ENCODE results near the gene ZBTB5. TPM values are rescaled to one million over a fixed set of nuclear protein-coding genes. Genes with fewer than 3 reads are reported as not detected.
A peak's percentile ranks its signal among the peaks of the same experiment; 100 is the strongest.
"Not testable (repeated sequence)": the region's sequence is repeated elsewhere in the genome, so short reads cannot be mapped to it uniquely, and the experiment has no call there.

Gene ZBTB5
- total RNA-seq, 1 donor from 2014 or later, result 15.1 TPM

GRCh38 chr9:37429441-37430285 lies 35.6 kb downstream of the ZBTB5 start:
- no peaks in the 10 kb centered on the region for H3K9me3 ChIP-seq (ENCODE audit: control insufficient read depth in 3 of 3, low read length in 3 of 3)
- no peak overlapping the region for H3K9ac ChIP-seq (ENCODE audit: low read depth in 1 of 3, low read length in 3 of 3)
- H3K36me3 ChIP-seq (ENCODE audit: control insufficient read depth in 3 of 3, insufficient read depth in 3 of 3, low read length in 3 of 3), result peaks cover 70 to 83% (median 77%) of the 10 kb centered on the region in 3 donors
- no peak overlapping the region for H3K27ac ChIP-seq (ENCODE audit: low read depth, low read length)
- no peak overlapping the region for H3K4me3 ChIP-seq (ENCODE audit: low read length in 3 of 3)
- no peaks in the 10 kb centered on the region for H3K27me3 ChIP-seq (ENCODE audit: control insufficient read depth in 3 of 3, insufficient read depth in 3 of 3, low read length in 3 of 3)
- H3K4me1 ChIP-seq (ENCODE audit: control insufficient read depth in 3 of 3, insufficient read depth in 3 of 3, low read length in 3 of 3), result peaks cover 19 to 22% (median 20%) of the 10 kb centered on the region in 3 donors

GRCh38 chr9:37428345-37428744 lies 36.9 kb downstream of the ZBTB5 start:
- no peak overlapping the region for H3K4me3 ChIP-seq (ENCODE audit: low read length in 3 of 3)
- H3K9me3 ChIP-seq (ENCODE audit: control insufficient read depth in 3 of 3, low read length in 3 of 3), result no peaks in the 10 kb centered on the region
- H3K9ac ChIP-seq (ENCODE audit: low read depth in 1 of 3, low read length in 3 of 3), result no peak overlapping the region
- peaks cover 59 to 76% (median 67%) of the 10 kb centered on the region in 3 donors for H3K36me3 ChIP-seq (ENCODE audit: control insufficient read depth in 3 of 3, insufficient read depth in 3 of 3, low read length in 3 of 3)
- peaks cover 25 to 28% (median 26%) of the 10 kb centered on the region in 3 donors for H3K4me1 ChIP-seq (ENCODE audit: control insufficient read depth in 3 of 3, insufficient read depth in 3 of 3, low read length in 3 of 3)
- H3K27ac ChIP-seq (ENCODE audit: low read depth, low read length), result no peak overlapping the region
- no peaks in the 10 kb centered on the region for H3K27me3 ChIP-seq (ENCODE audit: control insufficient read depth in 3 of 3, insufficient read depth in 3 of 3, low read length in 3 of 3)

GRCh38 chr9:37426846-37427245 lies 38.4 kb downstream of the ZBTB5 start:
- peaks cover 55 to 66% (median 59%) of the 10 kb centered on the region in 3 donors for H3K36me3 ChIP-seq (ENCODE audit: control insufficient read depth in 3 of 3, insufficient read depth in 3 of 3, low read length in 3 of 3)
- no peaks in the 10 kb centered on the region for H3K9me3 ChIP-seq (ENCODE audit: control insufficient read depth in 3 of 3, low read length in 3 of 3)
- H3K9ac ChIP-seq (ENCODE audit: low read depth in 1 of 3, low read length in 3 of 3), result no peak overlapping the region
- H3K27ac ChIP-seq (ENCODE audit: low read depth, low read length), result no peak overlapping the region
- H3K4me3 ChIP-seq (ENCODE audit: low read length in 3 of 3), result no peak overlapping the region
- H3K4me1 ChIP-seq (ENCODE audit: control insufficient read depth in 3 of 3, insufficient read depth in 3 of 3, low read length in 3 of 3), result peaks cover 27 to 29% (median 28%) of the 10 kb centered on the region in 3 donors
- H3K27me3 ChIP-seq (ENCODE audit: control insufficient read depth in 3 of 3, insufficient read depth in 3 of 3, low read length in 3 of 3), result no peaks in the 10 kb centered on the region

- not testable (repeated sequence) for H3K9ac ChIP-seq (ENCODE audit: low read depth in 1 of 3, low read length in 3 of 3); H3K27me3 ChIP-seq (ENCODE audit: control insufficient read depth in 3 of 3, insufficient read depth in 3 of 3, low read length in 3 of 3); H3K27ac ChIP-seq (ENCODE audit: low read depth, low read length); H3K9me3 ChIP-seq (ENCODE audit: control insufficient read depth in 3 of 3, low read length in 3 of 3); H3K4me3 ChIP-seq (ENCODE audit: low read length in 3 of 3)
- Histone ChIP-seq H3K4me1 (ENCODE audit: control insufficient read depth in 3 of 3, insufficient read depth in 3 of 3, low read length in 3 of 3) (peaks cover 28 to 31% (median 29%) of the 10 kb centered on the region in 3 donors), H3K36me3 (ENCODE audit: control insufficient read depth in 3 of 3, insufficient read depth in 3 of 3, low read length in 3 of 3) (peaks cover 52 to 64% (median 56%) of the 10 kb centered on the region in 3 donors)
Observed at GRCh38 chr9:37426431-37426830, 38.8 kb downstream of the ZBTB5 start.

GRCh38 chr9:37425298-37425752 lies 39.9 kb downstream of the ZBTB5 start:
- no peak overlapping the region for H3K27ac ChIP-seq (ENCODE audit: low read depth, low read length)
- no peaks in the 10 kb centered on the region for H3K9me3 ChIP-seq (ENCODE audit: control insufficient read depth in 3 of 3, low read length in 3 of 3)
- H3K9ac ChIP-seq (ENCODE audit: low read depth in 1 of 3, low read length in 3 of 3), result peak overlapping the region in 2 of 3 donors; percentile 23 to 25
- peaks cover 28 to 31% (median 29%) of the 10 kb centered on the region in 3 donors for H3K4me1 ChIP-seq (ENCODE audit: control insufficient read depth in 3 of 3, insufficient read depth in 3 of 3, low read length in 3 of 3)
- no peaks in the 10 kb centered on the region for H3K27me3 ChIP-seq (ENCODE audit: control insufficient read depth in 3 of 3, insufficient read depth in 3 of 3, low read length in 3 of 3)
- H3K4me3 ChIP-seq (ENCODE audit: low read length in 3 of 3), result no peak overlapping the region
- H3K36me3 ChIP-seq (ENCODE audit: control insufficient read depth in 3 of 3, insufficient read depth in 3 of 3, low read length in 3 of 3), result peaks cover 40 to 53% (median 45%) of the 10 kb centered on the region in 3 donors

- Histone ChIP-seq H3K27ac (ENCODE audit: low read depth, low read length) (no peak overlapping the region), H3K9ac (ENCODE audit: low read depth in 1 of 3, low read length in 3 of 3) (peak overlapping the region; percentile 50 to 97 (median 94)), H3K4me3 (ENCODE audit: low read length in 3 of 3) (peak overlapping the region in 1 of 3 donors; percentile 90), H3K4me1 (ENCODE audit: control insufficient read depth in 3 of 3, insufficient read depth in 3 of 3, low read length in 3 of 3) (peaks cover 28 to 31% (median 29%) of the 10 kb centered on the region in 3 donors), H3K36me3 (ENCODE audit: control insufficient read depth in 3 of 3, insufficient read depth in 3 of 3, low read length in 3 of 3) (peaks cover 36 to 49% (median 39%) of the 10 kb centered on the region in 3 donors), H3K9me3 (ENCODE audit: control insufficient read depth in 3 of 3, low read length in 3 of 3) (no peaks in the 10 kb centered on the region), H3K27me3 (ENCODE audit: control insufficient read depth in 3 of 3, insufficient read depth in 3 of 3, low read length in 3 of 3) (no peaks in the 10 kb centered on the region)
Observed at GRCh38 chr9:37424686-37425297, 40.5 kb downstream of the ZBTB5 start.

- Histone ChIP-seq H3K4me3 (ENCODE audit: low read length in 3 of 3) (peak overlapping the region; percentile 1 to 94 (median 90)), H3K9me3 (ENCODE audit: control insufficient read depth in 3 of 3, low read length in 3 of 3) (no peaks in the 10 kb centered on the region), H3K27me3 (ENCODE audit: control insufficient read depth in 3 of 3, insufficient read depth in 3 of 3, low read length in 3 of 3) (no peaks in the 10 kb centered on the region), H3K27ac (ENCODE audit: low read depth, low read length) (no peak overlapping the region), H3K4me1 (ENCODE audit: control insufficient read depth in 3 of 3, insufficient read depth in 3 of 3, low read length in 3 of 3) (peaks cover 28 to 31% (median 29%) of the 10 kb centered on the region in 3 donors), H3K9ac (ENCODE audit: low read depth in 1 of 3, low read length in 3 of 3) (peak overlapping the region; percentile 50 to 97 (median 94)), H3K36me3 (ENCODE audit: control insufficient read depth in 3 of 3, insufficient read depth in 3 of 3, low read length in 3 of 3) (peaks cover 31 to 44% (median 34%) of the 10 kb centered on the region in 3 donors)
Observed at GRCh38 chr9:37424204-37424685, 41.0 kb downstream of the ZBTB5 start.

GRCh38 chr9:37423508-37423907 lies 41.7 kb downstream of the ZBTB5 start:
- Histone ChIP-seq H3K27ac (ENCODE audit: low read depth, low read length) (no peak overlapping the region), H3K36me3 (ENCODE audit: control insufficient read depth in 3 of 3, insufficient read depth in 3 of 3, low read length in 3 of 3) (peaks cover 24 to 36% (median 26%) of the 10 kb centered on the region in 3 donors), H3K4me3 (ENCODE audit: low read length in 3 of 3) (peak overlapping the region; percentile 90 to 94 (median 91)), H3K9ac (ENCODE audit: low read depth in 1 of 3, low read length in 3 of 3) (peak overlapping the region; percentile 94 to 97 (median 94)), H3K27me3 (ENCODE audit: control insufficient read depth in 3 of 3, insufficient read depth in 3 of 3, low read length in 3 of 3) (no peaks in the 10 kb centered on the region), H3K9me3 (ENCODE audit: control insufficient read depth in 3 of 3, low read length in 3 of 3) (no peaks in the 10 kb centered on the region), H3K4me1 (ENCODE audit: control insufficient read depth in 3 of 3, insufficient read depth in 3 of 3, low read length in 3 of 3) (peaks cover 28 to 31% (median 29%) of the 10 kb centered on the region in 3 donors)

- H3K27me3 ChIP-seq (ENCODE audit: control insufficient read depth in 3 of 3, insufficient read depth in 3 of 3, low read length in 3 of 3), result no peaks in the 10 kb centered on the region
- H3K4me1 ChIP-seq (ENCODE audit: control insufficient read depth in 3 of 3, insufficient read depth in 3 of 3, low read length in 3 of 3), result peaks cover 28 to 31% (median 29%) of the 10 kb centered on the region in 3 donors
- H3K4me3 ChIP-seq (ENCODE audit: low read length in 3 of 3), result peak within 1 kb of the TSS; percentile 90 to 94 (median 91)
- H3K27ac ChIP-seq (ENCODE audit: low read depth, low read length), result peak within 1 kb of the TSS; percentile 94
- H3K9me3 ChIP-seq (ENCODE audit: control insufficient read depth in 3 of 3, low read length in 3 of 3), result no peaks in the 10 kb centered on the region
- H3K36me3 ChIP-seq (ENCODE audit: control insufficient read depth in 3 of 3, insufficient read depth in 3 of 3, low read length in 3 of 3), result peaks cover 15 to 26% (median 16%) of the 10 kb centered on the region in 3 donors
- peak within 1 kb of the TSS; percentile 94 to 97 (median 94) for H3K9ac ChIP-seq (ENCODE audit: low read depth in 1 of 3, low read length in 3 of 3)
Observed at GRCh38 chr9:37422289-37423104, 42.8 kb downstream of the ZBTB5 start, which contains the start of gene GRHPR. Gene GRHPR (plus strand): TSS chr9:37422696. CDS start chr9:37422751, 55 bp downstream.
